PFSK-1 (cell line): ENCODE data around the gene INPP5A.

Experiments
- FOXP2 ChIP-seq: optimal IDR thresholded peaks from 2 replicates; pipeline ENCODE3; 2011; ENCODE audit warnings: borderline replicate concordance, control low read depth, inconsistent platforms; ENCODE audit not compliant: insufficient read depth; ENCODE audit errors: extremely low read length, extremely low read depth
- POLR2AphosphoS5 ChIP-seq: IDR thresholded peaks from 2 replicates; pipeline ENCODE4 v1.6.1; 2012; ENCODE audit warnings: low read depth, mild to moderate bottlenecking, control low read depth, low read length, moderate library complexity
- SIN3A ChIP-seq: IDR thresholded peaks from 2 replicates; pipeline ENCODE4 v1.6.1; 2012; ENCODE audit warnings: mild to moderate bottlenecking, low read length, moderate library complexity, borderline replicate concordance; ENCODE audit not compliant: insufficient read depth
- TAF1 ChIP-seq: IDR thresholded peaks from 2 replicates; pipeline ENCODE4 v1.6.1; 2012; ENCODE audit warnings: low read length, control low read depth, borderline replicate concordance; ENCODE audit not compliant: insufficient read depth
- TF ChIP-seq, protein P1 (sequence below), 2 experiments: IDR thresholded peaks; 2 replicates each; pipeline versions ENCODE4 v1.6.1 to v1.8.0; 2011 to 2012; ENCODE audit warnings: low read depth in 2 of 2, low read length in 2 of 2, control low read depth in 1 of 2, inconsistent platforms in 1 of 2, mild to moderate bottlenecking in 1 of 2, moderate library complexity in 1 of 2; ENCODE audit not compliant: insufficient read depth in 1 of 2

DNA sequence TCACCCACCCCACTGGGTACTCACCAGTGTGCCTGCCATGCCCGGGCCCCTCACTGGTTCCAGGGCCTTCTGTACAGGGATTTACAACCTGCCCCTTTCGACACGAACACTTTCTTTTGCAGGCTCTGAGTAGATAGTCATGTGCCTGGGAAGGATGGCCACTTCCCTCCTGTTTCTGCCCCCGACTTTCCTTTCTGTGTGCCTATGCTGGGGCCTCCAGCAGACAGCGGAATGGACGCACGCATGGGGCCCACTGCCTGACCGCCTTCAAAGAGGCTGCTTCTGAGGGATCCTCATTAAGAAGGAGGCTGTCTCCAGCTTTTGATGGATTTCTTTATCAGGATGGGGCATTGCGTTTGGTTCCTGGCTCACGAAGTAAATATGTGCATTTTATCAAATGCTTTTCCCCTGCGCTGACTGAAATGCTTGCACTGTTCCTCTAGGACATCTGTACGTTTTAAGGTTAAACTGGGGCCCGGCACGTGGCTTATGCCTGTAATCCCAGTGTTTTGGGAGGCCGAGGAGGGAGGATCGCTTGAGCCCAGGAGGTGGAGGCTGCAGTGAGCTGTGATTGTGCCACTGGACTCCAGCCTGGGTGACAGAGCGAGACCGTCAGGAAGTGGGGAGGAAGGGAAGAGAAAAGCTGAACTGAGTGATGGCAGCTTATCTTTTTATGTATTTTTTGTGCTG is 277.7 kb downstream of the INPP5A start:
- TF ChIP-seq TAF1 (no peak), POLR2AphosphoS5 (no peak), SIN3A (no peak), FOXP2 (no peak)
- TF ChIP-seq, protein P1, sequence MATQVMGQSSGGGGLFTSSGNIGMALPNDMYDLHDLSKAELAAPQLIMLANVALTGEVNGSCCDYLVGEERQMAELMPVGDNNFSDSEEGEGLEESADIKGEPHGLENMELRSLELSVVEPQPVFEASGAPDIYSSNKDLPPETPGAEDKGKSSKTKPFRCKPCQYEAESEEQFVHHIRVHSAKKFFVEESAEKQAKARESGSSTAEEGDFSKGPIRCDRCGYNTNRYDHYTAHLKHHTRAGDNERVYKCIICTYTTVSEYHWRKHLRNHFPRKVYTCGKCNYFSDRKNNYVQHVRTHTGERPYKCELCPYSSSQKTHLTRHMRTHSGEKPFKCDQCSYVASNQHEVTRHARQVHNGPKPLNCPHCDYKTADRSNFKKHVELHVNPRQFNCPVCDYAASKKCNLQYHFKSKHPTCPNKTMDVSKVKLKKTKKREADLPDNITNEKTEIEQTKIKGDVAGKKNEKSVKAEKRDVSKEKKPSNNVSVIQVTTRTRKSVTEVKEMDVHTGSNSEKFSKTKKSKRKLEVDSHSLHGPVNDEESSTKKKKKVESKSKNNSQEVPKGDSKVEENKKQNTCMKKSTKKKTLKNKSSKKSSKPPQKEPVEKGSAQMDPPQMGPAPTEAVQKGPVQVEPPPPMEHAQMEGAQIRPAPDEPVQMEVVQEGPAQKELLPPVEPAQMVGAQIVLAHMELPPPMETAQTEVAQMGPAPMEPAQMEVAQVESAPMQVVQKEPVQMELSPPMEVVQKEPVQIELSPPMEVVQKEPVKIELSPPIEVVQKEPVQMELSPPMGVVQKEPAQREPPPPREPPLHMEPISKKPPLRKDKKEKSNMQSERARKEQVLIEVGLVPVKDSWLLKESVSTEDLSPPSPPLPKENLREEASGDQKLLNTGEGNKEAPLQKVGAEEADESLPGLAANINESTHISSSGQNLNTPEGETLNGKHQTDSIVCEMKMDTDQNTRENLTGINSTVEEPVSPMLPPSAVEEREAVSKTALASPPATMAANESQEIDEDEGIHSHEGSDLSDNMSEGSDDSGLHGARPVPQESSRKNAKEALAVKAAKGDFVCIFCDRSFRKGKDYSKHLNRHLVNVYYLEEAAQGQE (IDR thresholded peaks at IDR 0.05; ENCODE audit: insufficient read depth in 1 of 2, low read depth in 2 of 2, low read length in 2 of 2) = no peak
